ENCODE measurements around the gene TFPI2.

The TFPI2 gene

GRCh38 chr7:93890464-93891068 lies at the start of gene TFPI2:
TSS of gene TFPI2 (minus strand) at chr7:93890753. CDS start at chr7:93890678, 75 bp downstream.
- no peak for TF ChIP-seq CTCF (IDR thresholded peaks at IDR 0.05; ENCODE audit: low read depth, low read length, missing control alignments)
- no peak for DNase-seq (ENCODE audit: low read depth)
- in situ Hi-C loops (cut with HindIII; ENCODE audit: low sequenced_read_pairs), result no loop called here
- H3K4me3 ChIP-seq (ENCODE audit: low read depth, low read length), result peak within 1 kb of the TSS; percentile 59

- DNase-seq (ENCODE audit: low read depth), result no peak
- in situ Hi-C loops (cut with HindIII; ENCODE audit: low sequenced_read_pairs), result no loop called here
- TF ChIP-seq CTCF (IDR thresholded peaks at IDR 0.05; ENCODE audit: low read depth, low read length, missing control alignments), result no peak
- H3K4me3 ChIP-seq (ENCODE audit: low read depth, low read length), result no peak overlapping the region
Observed at GRCh38 chr7:93938293-93938692, 47.7 kb upstream of the TFPI2 start.

- in situ Hi-C loops (cut with HindIII; ENCODE audit: low sequenced_read_pairs), result no loop called here
- no peak for TF ChIP-seq CTCF (IDR thresholded peaks at IDR 0.05; ENCODE audit: low read depth, low read length, missing control alignments)
- no peak overlapping the region for H3K4me3 ChIP-seq (ENCODE audit: low read depth, low read length)
- no peak for DNase-seq (ENCODE audit: low read depth)
Observed at GRCh38 chr7:93937818-93938217, 47.3 kb upstream of the TFPI2 start.

GRCh38 chr7:93935102-93935501 lies 44.5 kb upstream of the TFPI2 start:
- H3K4me3 ChIP-seq (ENCODE audit: low read depth, low read length), result no peak overlapping the region
- TF ChIP-seq CTCF (IDR thresholded peaks at IDR 0.05; ENCODE audit: low read depth, low read length, missing control alignments), result no peak
- no peak for DNase-seq (ENCODE audit: low read depth)
- in situ Hi-C loops (cut with HindIII; ENCODE audit: low sequenced_read_pairs), result no loop called here

GRCh38 chr7:93933156-93933555 lies 42.6 kb upstream of the TFPI2 start:
- in situ Hi-C loops (cut with HindIII; ENCODE audit: low sequenced_read_pairs), result no loop called here
- TF ChIP-seq CTCF (IDR thresholded peaks at IDR 0.05; ENCODE audit: low read depth, low read length, missing control alignments), result no peak
- no peak for DNase-seq (ENCODE audit: low read depth)
- H3K4me3 ChIP-seq (ENCODE audit: low read depth, low read length), result no peak overlapping the region

- in situ Hi-C loops (cut with HindIII; ENCODE audit: low sequenced_read_pairs), result no loop called here
- no peak for DNase-seq (ENCODE audit: low read depth)
- TF ChIP-seq CTCF (IDR thresholded peaks at IDR 0.05; ENCODE audit: low read depth, low read length, missing control alignments), result no peak
- H3K4me3 ChIP-seq (ENCODE audit: low read depth, low read length), result no peak overlapping the region
Observed at GRCh38 chr7:93931655-93932054, 41.1 kb upstream of the TFPI2 start.
